GM10266 (cell line): ENCODE data around the gene ANKIB1.

ENCODE experiments used
- DNase-seq: peaks from one replicate; pipeline ENCODE4 v3.0.0; 2012; ENCODE audit errors: extremely low spot score
- TF ChIP-seq, protein P1 (sequence below): IDR thresholded peaks from 2 replicates; pipeline ENCODE4 v1.5.1; 2012; ENCODE audit warnings: mild to moderate bottlenecking, low read depth; ENCODE audit not compliant: control insufficient read depth, insufficient read depth; ENCODE audit errors: missing control alignments

The ANKIB1 gene

DNA sequence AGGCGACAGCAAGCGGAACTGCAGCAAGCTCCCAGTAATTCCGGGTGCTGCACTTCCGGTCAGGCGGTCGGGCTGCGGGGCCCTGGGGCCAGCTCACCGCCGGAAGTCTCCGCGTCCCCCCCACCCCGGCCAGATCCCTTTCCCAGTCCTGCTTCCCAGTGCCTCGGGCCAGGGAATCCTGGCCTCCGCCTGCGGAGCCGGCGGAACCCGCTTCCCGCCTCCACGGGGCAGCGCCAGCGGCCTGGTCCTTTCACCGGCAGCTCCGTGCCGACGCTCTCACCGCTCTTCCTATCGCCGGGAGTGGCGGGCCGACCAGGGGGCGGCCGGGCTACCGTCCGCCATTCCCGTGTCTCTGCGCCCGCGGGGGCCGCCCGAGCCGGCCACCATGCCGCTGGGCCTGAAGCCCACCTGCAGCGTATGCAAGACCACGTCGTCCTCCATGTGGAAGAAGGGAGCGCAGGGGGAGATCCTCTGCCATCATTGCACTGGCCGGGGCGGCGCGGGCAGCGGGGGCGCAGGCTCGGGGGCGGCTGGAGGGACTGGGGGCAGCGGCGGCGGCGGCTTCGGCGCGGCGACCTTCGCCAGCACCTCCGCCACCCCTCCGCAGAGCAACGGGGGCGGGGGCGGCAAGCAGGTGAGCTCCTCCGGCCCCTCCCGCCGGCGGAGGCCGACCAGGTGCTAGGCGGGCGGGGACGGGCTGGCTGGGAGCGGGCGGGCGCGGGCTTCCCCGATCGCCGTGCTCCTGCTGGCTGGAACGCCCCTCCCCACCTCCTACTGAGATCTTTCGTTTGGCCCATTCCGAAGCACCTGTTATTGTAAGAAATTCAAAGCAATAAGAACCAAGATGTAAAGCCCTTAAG, 201.8 kb downstream of the ANKIB1 start, which contains the start of gene GATAD1:
TSS of gene GATAD1 (plus strand) at position 138 of the 860 bp plus-strand sequence. CDS start at position 386, 248 bp downstream.
- TF ChIP-seq, protein P1, sequence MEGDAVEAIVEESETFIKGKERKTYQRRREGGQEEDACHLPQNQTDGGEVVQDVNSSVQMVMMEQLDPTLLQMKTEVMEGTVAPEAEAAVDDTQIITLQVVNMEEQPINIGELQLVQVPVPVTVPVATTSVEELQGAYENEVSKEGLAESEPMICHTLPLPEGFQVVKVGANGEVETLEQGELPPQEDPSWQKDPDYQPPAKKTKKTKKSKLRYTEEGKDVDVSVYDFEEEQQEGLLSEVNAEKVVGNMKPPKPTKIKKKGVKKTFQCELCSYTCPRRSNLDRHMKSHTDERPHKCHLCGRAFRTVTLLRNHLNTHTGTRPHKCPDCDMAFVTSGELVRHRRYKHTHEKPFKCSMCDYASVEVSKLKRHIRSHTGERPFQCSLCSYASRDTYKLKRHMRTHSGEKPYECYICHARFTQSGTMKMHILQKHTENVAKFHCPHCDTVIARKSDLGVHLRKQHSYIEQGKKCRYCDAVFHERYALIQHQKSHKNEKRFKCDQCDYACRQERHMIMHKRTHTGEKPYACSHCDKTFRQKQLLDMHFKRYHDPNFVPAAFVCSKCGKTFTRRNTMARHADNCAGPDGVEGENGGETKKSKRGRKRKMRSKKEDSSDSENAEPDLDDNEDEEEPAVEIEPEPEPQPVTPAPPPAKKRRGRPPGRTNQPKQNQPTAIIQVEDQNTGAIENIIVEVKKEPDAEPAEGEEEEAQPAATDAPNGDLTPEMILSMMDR: peak; percentile 95
- DNase-seq: peak; percentile 91

DNA sequence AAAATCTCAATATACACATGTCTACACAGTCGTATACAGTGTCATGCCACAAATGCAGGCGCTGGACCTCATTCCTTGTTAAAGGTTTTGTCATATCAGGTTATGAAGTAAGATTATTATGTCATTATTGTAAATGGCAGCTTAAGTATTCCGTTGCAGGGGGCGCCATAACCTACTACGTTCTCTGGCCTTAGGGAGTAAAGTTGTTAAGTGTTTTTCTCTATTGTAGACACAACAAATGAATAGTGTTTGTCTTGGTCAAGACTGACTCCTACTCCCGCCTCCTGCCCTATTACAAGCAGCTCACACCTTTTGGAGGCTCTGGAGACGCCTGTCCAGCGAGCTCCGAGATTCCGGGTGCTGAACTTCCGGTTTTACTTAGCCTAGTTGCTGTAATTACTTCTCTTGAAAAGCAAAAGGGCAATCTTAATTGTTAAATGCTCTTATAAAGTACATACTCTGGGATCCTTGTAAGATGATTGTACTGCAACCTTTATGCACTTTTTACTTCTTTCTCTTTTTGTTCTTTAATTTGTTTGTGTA, 202.5 kb downstream of the ANKIB1 start:
- TF ChIP-seq, protein P1: peak; percentile 34
- peak; percentile 48 for DNase-seq
